Activated CD4-positive, alpha-beta T cell treated with anti-CD3 and anti-CD28 coated beads, Interleukin-2, amount 50 U/mL, for 4 hours (primary cell): ENCODE data around the gene STING1.
"Not testable (repeated sequence)": the region's sequence is repeated elsewhere in the genome, so short reads cannot be mapped to it uniquely, and the experiment has no call there.

Source experiments
- DNase-seq, 2 experiments: peaks; one replicate each; pipeline ENCODE4 v3.0.0-alpha.2; 2020

STING1 gene

GRCh38 chr5:139461176-139461575 lies 21.4 kb downstream of the STING1 start:
- no peak for DNase-seq

- no peak for DNase-seq
Measured at GRCh38 chr5:139460455-139460854, 22.1 kb downstream of the STING1 start.

GRCh38 chr5:139459451-139459934 lies 23.1 kb downstream of the STING1 start:
- peak in 1 of 2 experiments; percentile 32 for DNase-seq

DNA sequence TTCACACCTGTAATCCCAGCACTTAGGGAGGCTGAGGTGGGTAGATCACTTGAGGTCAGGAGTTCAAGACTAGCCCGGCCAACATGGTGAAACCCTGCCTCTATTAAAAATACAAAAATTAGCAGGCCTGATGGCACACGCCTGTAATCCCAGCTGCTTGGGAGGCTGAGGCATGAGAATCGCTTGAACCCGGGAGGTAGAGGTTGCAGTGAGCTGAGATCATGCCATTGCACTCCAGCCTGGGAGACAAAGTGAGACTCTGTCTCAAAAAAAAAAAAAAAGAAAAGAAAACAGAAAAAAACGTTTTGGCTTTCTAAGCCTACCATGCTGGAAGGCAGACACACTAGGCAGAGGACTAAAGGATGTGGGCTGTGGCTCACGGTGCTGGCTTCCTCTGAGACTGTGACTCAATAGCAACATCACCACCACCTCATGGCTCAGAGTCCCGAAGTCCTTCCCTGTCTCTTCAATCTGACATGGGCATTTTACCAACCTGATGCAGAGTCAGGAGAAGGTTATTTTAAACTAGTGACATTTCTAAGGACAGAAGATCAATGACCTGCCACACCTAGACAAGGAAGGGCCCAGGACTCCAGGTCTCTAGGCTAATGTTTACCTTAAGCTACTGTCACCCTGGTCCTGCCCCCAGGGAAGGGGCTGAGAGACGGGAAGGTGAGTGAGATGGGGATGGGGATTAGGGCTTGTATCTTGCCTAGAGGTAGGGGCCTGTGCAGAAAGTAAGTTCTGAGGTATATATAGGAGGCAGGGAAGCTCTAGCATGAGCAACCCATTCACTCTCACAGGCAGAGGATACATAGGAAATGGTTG lies 23.8 kb downstream of the STING1 start:
- peak; percentile 70 to 76 for DNase-seq

DNA sequence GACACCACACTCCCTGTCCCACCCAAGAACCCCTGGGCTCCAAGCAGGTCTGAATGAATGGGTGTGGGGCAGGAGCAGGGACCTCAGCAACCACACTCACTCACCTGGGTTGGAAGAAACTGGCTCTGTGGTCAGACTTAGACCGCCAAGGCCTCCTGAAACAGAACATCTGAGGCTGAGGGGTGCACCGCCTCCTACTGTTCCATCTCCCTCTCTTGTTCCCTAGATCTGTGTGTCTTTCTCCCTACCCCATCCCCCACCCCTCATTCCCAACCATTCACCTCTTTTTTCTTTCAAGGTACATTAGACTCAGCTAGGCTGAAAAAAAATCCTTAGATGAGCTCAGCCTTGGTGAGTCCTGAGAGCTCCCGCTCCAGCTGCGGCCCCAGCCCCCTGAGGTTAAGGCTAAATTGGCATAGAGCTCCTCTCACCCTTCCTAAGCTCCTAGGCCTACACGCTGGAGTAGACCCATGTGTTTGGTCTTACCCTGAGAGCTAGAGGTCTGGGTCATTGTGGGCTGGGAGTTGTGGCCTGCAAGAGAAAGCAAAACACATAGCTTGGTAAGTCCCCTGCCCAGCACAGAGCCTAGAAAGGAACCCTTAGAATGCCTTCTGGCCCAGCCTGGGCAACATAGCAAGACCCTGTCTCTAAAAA lies 24.8 kb downstream of the STING1 start:
- DNase-seq = no peak

- DNase-seq = no peak
Measured at GRCh38 chr5:139457241-139457640, 25.3 kb downstream of the STING1 start.

GRCh38 chr5:139456776-139457175 lies 25.8 kb downstream of the STING1 start:
- no peak for DNase-seq

GRCh38 chr5:139454568-139455290 lies 27.8 kb downstream of the STING1 start:
- DNase-seq = no peak

DNA sequence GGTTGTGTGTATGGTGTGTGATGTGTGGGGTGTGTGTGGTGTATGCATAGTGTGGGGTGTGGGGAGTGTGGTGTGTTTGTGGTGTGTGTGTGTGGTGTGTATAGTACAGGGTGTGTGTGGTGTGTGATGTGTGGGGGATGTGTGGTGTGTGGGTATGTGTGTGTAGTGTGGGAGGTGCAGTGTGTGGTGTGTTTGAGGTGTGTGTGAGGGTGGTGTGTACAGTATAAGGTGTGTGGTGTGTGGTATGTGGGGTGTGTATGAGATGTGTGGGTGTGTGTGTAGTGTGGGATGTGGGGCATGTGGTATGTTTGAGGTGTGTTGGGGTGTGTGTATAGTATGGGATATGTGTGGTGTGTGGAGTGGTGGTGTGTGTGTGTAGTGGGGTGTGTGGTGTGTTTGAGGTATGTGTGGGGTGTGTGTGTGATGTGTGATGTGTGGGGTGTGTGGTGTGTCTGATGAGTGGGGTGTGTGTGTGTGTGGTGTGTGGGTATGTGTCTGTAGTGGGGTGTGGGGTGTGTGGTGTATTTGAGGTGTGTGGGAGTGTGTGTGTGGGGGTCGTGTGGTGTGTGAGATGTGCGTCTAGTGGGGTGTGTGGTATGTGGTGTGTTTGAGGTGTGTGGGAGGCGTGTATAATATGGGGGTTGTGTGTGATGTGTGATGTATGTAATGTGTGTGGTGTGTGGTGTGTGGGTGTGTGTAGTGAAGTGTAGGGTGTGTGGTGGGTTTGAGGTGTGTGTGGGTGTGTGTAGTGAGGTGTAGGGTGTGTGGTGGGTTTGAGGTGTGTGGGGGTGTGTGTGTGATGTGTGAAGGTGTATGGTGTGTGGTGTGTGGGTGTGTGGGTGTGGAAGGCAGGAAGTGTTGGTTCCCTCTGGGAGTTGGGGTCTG lies 28.6 kb downstream of the STING1 start:
- DNase-seq = peak; percentile 41 to 42

DNA sequence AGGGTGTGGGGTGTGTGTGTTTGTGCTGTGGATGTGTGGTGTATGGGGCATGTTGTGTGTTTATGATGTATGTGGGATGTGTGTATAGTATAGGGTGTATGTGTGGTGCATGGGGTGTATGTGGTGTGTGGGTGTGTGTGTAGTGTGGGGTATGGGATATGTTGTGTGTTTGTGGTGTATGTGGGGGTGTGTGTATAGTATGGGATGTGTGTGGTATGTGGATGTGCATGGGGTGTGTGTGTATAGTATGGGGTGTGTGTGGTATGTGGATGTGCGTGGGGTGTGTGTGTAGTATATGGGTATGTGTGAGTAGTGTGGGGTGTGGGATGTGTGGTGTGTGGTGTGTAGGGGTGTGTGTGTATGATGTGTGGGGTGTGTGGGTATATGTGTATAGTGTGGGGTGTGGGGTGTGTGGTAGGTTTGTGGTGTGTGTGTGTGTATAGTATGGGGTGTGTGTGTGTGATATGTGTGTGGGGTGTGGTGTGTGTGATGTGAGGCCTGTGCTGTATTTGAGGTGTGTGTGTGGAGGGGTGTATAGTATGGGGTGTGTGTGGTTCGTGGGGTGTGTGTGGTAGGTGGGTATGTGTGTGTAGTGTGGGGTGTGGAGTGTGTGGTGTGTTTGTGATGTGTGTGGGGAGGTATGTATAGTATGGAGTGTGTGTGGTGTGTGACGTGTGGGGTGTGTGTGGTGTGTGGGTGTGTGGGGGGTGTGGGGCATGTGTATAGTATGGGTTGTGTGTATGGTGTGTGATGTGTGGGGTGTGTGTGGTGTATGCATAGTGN lies 30.5 kb downstream of the STING1 start:
- DNase-seq = no peak

DNA sequence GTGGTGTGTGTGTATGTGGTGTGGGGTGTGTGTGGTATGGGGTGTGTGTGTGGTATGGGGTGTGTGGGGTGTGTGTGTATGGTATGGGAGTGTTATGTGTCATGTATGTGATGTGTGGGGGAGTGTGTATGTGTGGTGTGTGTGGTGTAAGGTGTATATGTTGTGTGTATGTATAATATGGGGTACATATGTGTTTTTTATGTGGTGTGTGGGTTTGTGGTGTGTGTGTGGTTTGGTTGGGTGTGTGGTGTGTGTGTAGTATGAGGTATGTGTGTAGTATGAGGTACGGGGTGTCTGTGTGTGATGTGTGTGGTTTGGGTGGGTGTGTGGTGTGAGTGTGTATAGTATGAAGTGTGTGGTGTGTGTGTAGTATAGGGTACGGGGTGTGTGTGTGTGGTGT lies 31.4 kb downstream of the STING1 start:
- DNase-seq = no peak

DNA sequence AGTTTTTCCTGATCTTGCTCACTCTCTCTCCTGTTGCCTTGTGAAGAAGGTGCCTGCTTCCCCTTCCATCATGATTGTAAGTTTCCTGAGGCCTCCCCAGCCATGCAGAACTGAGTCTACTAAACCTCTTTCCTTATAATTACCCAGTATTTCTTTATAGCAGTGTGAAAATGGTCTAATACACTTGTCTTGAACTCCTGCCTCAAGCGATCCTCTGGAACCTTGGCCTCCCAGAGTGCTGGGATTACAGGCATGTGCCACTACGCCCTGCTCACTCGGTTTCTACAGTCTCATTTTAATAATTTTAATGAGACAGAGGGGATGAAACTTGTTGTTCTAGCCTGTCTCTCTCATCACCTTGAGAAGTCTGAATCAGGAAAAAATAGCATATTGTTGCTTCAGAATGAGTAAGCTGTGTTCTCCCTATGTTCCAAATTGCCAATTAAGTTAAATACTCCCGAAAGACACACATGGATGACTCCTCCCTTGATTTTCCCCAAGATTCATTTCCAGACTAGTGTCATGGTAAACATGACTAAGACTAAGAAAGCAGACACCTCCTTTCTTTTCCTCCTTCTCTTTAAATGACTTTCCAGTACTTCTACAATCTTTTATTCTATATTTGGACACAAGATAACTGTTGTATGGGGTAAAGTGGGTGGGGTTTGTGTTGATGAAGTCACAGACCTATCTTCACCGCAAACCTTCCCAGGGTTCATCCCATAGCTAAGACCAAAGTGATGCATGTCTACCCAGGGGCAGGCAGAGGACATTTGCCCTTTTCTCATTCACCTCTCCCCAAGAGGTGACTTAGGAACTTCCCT lies 35.4 kb downstream of the STING1 start:
- DNase-seq = no peak

GRCh38 chr5:139445325-139446170 lies 37.0 kb downstream of the STING1 start:
- DNase-seq = no peak

- DNase-seq = no peak
Measured at GRCh38 chr5:139443831-139444453, 38.6 kb downstream of the STING1 start.

- DNase-seq = not testable (repeated sequence)
Measured at GRCh38 chr5:139440416-139440815, 42.1 kb downstream of the STING1 start.

- DNase-seq = peak; percentile 88
Measured at GRCh38 chr5:139439013-139439903, 43.3 kb downstream of the STING1 start, which contains the start of gene DNAJC18. Gene DNAJC18, minus strand, starts transcription at chr5:139439525. Its CDS starts 80 bp downstream, at chr5:139439445.

GRCh38 chr5:139438707-139439012 lies 43.9 kb downstream of the STING1 start:
- DNase-seq = no peak

DNA sequence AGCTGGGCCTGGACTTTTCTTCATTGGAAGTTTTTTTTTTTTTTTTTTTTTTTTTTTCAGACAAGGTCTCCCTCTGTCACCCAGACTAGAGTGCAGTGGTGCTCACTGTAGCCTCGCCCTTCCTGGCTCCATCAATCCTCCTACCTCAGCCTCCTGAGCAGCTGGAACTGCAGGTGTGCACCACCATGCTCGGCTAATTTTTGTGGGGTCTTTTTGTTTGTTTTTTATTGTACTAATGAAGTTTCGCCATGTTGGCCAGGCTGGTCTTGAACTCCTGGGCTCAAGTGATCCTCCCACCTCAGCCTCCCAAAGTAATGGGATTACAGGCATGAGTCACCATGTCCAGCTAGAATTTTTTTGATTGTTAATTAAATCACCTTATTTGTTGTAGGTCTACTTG lies 46.9 kb downstream of the STING1 start:
- no peak for DNase-seq
